GM19452 (cell line): ENCODE data around the gene PSORS1C1.

ENCODE experiments used
- ATAC-seq: cut with Tn5 transposase; IDR thresholded peaks from one replicate; pipeline ENCODE4 v1.9.1; 2021; ENCODE audit not compliant: unreplicated experiment

PSORS1C1 gene

DNA sequence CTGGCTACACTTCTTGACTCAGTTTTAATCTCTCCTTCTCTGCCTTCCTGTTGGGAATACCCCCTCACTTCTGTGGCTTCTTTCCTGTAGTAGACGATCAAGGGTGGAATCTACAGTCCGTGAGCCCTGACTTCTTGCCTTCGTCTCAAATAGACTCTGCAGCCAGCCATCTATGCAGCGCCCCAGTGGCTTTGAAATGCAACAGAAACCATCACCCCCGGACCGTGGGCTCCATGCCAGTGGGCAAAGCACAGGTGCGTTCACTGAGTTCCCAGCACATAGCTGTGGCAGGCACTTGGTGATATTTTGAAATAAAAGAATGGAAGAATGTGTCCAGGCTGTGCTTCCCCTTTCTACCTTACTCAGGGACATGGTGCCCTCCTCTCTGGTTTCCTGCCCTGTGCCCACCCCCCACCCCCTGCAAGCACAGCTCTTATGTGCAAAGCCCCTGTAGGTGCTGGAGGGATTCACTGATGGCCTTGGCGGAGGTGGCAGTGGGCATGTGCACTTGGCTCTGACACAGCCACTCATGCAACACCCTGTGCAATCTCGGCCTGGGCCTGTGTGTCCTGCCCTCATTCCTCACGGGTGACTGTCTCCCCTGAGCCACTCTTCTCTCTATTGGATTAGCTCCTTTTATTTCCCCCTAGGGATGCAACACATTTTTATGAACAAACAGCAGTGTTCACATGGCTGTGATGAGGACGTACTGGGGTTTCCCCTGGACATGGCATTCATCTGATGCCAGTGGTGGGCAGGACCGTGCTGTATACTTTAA lies 11.2 kb downstream of the PSORS1C1 start:
- ATAC-seq = no peak

DNA sequence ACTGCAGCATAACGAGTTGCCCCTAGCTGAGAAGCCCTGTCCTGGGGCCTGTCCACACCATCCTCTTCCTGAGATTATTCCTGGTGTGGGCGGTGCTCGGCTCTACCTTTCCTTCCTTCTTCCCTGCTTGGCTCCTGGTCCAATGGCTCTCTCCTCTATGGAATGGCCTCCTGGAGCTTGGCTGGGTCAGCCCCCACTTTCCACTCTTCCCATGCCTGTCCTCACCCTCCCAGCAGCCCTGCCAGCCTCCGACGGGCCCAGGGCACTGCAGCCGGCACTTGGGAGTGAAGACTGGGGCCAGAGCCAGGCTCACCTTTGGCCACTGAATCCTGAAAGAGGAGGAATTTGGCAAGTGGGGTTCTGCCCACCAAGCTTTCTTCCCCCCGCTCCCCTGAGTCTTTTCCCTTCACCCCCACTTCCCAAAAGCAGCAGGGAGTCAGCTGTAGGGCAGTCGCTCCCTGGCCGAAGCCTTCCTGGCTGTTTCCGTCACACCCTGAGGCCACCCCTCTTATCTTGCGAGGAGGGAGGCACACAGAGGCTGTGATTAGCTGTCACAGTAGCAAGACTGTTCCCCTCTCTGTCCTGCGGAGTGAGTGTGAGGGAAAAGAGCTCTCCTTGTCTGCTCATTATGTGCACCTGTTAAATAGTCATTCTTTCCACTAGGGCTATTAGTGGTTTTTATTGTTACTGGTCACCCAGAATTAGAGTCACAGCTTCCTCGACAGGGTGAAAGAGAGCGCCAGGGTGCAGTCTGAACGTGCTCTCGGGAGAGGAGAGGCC lies 12.0 kb downstream of the PSORS1C1 start:
- ATAC-seq = no peak

DNA sequence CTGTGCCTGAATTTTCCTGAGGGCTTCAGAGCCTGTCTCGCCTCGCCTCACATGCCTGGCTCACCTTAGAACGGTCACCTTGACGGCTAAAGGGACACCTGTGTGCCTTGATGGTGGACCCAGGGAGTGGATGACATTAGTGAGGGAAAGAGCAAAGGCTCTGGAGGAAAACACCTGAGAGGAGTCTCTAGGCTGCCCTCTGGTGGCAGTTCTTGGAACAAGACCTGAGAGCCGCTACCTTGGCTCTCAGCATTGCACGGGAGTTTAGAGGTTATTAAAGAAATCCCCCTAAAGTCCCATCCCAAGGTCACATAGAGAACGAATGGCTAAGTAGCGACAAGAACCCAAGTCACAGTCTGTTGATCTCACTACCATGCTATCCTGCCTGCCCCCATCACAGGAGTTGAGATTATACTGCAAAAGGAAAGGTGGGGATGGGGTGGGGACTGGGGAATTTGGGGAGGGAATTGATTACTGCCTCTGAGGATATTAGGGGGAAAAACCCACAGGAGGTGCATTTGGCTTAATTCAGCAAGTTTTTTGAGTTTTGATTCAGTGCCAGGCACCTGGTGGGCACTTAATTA lies 13.6 kb downstream of the PSORS1C1 start:
- no peak for ATAC-seq

- ATAC-seq = no peak
Observed at GRCh38 chr6:31129130-31129529, 14.5 kb downstream of the PSORS1C1 start.

GRCh38 chr6:31130751-31131150 lies 16.2 kb downstream of the PSORS1C1 start:
- no peak for ATAC-seq

GRCh38 chr6:31131595-31131994 lies 17.0 kb downstream of the PSORS1C1 start:
- no peak for ATAC-seq

DNA sequence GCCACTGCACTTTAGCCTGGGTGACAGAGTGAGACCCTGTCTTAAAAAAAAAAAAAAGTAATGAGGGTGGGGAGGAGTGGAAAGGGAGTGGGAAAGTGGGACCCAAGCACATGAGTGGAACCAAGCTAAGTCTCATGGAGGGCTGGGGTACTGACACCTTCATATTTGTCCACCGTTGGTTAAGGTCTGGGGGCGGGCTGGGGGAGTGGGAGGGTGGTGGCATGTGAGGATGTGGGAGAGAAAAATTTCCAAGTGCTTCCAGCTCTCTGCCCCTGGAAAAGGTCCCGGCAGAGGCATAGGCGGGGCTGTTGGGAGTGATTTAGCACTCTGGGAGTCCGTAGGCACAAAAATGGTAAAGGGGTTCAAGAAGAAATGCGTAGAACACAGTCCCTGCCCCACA lies 18.2 kb downstream of the PSORS1C1 start:
- ATAC-seq = no peak

- ATAC-seq = no peak
Observed at GRCh38 chr6:31135710-31136109, 21.1 kb downstream of the PSORS1C1 start.

GRCh38 chr6:31138982-31139381 lies 24.4 kb downstream of the PSORS1C1 start, which contains the start of gene PSORS1C2:
Gene PSORS1C2, minus strand, starts transcription at chr6:31139066. Its CDS starts 40 bp downstream, at chr6:31139026.
- no peak for ATAC-seq

DNA sequence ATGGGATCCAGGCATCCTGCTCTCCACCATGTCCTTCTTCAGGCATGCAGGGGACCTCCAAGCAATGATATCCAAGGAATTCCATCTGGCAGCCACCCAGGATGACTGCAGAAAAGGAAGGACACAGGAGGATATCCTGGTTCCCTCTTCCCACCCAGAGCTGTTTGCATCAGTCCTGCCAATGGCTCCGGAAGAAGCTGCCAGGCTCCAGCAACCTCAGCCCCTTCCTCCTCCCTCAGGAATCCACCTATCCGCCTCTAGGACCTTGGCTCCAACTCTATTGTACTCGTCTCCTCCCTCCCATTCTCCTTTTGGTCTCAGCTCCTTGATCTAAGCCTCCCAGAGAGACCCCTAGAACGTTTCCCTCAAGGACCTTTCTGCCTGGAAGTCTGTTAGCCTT lies 25.0 kb downstream of the PSORS1C1 start:
- ATAC-seq = no peak

GRCh38 chr6:31140643-31141042 lies 26.0 kb downstream of the PSORS1C1 start:
- no peak for ATAC-seq

DNA sequence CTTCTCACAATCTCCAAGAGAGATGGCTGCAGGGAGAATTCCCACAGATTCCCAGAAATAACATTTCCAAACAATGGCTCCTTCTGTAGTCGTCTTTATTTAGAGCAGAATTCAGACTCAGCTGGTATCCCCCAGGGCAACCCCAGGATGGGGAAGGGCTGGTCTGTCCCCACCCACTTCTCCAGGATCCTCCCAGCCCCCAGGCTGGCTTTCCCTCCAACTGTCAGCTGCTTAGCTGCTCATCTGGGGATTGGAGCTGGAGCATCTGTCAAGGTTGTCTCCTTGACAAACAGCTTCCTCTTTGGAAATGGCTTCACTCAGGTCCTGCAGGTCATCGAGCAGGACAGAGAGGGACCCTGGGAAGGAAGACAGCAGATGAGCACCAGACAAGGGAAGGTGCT lies 27.8 kb downstream of the PSORS1C1 start:
- ATAC-seq = no peak

- no peak for ATAC-seq
Observed at GRCh38 chr6:31143148-31143547, 28.5 kb downstream of the PSORS1C1 start.

- ATAC-seq = no peak
Observed at GRCh38 chr6:31144296-31144969, 29.8 kb downstream of the PSORS1C1 start.

DNA sequence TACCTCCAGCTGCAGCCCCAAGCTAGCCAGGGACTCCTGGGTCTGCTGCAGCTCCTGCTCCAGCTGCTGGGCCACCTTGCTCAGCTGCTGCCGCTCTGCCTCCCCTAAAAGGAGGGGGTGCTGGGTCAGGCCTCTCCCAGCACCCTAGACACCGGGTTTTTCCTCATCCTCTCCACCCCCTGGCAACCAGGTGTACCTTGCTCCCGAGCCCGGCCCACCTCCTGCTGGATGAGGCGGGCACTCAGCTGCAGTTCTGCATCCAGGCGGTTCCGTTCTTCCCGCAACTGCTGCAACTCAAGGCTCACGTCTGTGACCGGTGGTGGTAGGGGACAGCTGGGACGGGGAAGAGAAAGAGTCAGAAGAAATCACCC lies 30.4 kb downstream of the PSORS1C1 start:
- ATAC-seq = no peak

DNA sequence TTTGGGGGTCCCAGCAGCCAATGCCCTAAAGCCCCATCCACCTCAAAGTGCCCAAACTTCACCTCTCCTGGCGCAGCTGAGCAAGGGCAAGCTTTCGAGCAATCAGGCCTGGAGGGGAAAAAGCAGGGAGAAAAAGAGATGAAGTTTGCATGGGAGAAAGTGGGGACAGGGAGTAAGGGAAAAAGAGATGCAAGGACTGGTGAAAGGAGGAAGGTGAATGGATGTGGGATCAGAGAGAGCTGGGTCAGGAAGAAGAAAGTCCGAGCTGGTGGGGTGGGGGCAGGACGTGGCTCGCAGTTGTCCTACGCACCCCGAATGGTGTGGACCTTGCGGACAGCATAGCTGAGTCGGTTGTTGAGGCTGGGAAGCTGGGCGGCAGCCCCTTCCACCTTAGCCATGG lies 30.8 kb downstream of the PSORS1C1 start:
- ATAC-seq = no peak

- no peak for ATAC-seq
Observed at GRCh38 chr6:31149827-31150447, 35.3 kb downstream of the PSORS1C1 start.

DNA sequence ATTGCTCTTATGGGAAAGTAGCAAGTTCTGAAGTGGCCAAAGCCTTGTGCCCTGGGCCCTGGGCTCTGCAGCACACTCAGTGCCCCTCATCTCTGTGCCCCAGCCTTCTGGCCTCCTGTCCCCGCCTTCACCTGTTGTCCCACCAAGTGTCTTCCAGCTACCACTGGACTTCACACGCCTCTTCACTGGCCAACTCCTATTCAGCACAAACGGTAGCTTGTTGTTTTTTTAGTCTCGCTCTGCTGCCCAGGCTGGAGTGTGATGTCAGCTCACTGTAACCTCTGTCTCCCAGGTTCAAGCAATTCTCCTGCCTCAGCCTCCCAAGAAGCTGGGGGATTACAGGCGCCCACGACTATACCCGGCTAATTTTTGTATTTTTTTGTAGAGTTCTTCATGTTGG lies 38.2 kb downstream of the PSORS1C1 start:
- no peak for ATAC-seq

DNA sequence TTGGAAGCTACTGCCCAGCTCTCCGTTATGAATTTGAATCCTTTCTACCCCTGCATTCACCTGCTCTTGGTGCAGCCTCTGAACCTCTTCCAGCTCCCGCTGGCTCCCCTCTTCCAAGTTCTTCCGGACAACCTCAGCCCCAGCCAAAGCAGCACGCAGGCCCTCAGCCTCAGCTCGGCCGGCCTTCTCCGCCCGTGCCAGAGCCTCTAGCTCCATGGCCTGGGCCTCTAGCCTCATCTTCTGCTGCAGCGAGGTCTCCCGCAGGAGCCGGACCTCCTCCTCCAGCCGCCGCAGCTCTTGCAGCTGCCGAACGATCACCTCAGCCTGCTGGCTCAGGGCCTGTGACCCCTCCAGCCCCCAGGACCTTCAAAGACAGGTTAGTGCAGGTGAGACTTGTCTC lies 39.8 kb downstream of the PSORS1C1 start:
- no peak for ATAC-seq

GRCh38 chr6:31156641-31157040 lies 42.0 kb downstream of the PSORS1C1 start:
- ATAC-seq = no peak
